GM12878 (cell line): Measurements from ENCODE around the gene TESK2. TPM values are rescaled to one million over a fixed set of nuclear protein-coding genes. Genes with fewer than 3 reads are reported as not detected.
A peak's percentile ranks its signal among the peaks of the same experiment; 100 is the strongest.

Experiments used
- ATAC-seq: fragments of 200-7000 bp; cut with Tn5 transposase; 3 replicates; pipeline ENCODE4 v1.9.1; 2020; ENCODE audit warnings: mild to moderate bottlenecking, moderate library complexity
- BruUV-seq: library from RNA; stranded (reverse); fragments of 400-500 nt; replicated peaks from 2 replicates; lab custom pipeline; 2021; lab: Mats Ljungman, UMichigan
- CTCF ChIA-PET: fragments of 300-600 bp; sonication (Branson Sonifier 250); formaldehyde crosslinking; extraction: SDS; loops from one replicate; lab custom pipeline; 2021; ENCODE audit warnings: inconsistent platforms; lab: Yijun Ruan, JAX
- POLR2A ChIA-PET: fragments of 350-600 bp; formaldehyde crosslinking; extraction: SDS; loops from one replicate; lab custom pipeline; 2021; ENCODE audit warnings: inconsistent platforms; lab: Charles Lee
- RAD21 ChIA-PET: fragments of 300-600 bp; sonication (Branson Sonifier 250); formaldehyde crosslinking; loops from one replicate; lab custom pipeline; 2023; ENCODE audit warnings: antibody characterized with exemption; ENCODE audit not compliant: unreplicated experiment; lab: Charles Lee
- SMC1A ChIA-PET: fragments of 300-600 bp; sonication (Branson Sonifier 250); formaldehyde crosslinking; loops from one replicate; lab custom pipeline; 2023; ENCODE audit not compliant: unreplicated experiment, uncharacterized antibody; lab: Charles Lee
- DNase-seq: peaks from one replicate; pipeline ENCODE4 v3.0.0-alpha.2; 2011; ENCODE audit warnings: low read depth, low spot score
- FAIRE-seq: peaks from 3 replicates; lab custom pipeline; 2011; peaks lifted over from hg19 to GRCh38; lab: Jason Lieb, UNC
- H2AFZ ChIP-seq: 2 replicates; pipeline ENCODE4 v1.6.0; 2011; ENCODE audit warnings: low read depth, low read length, control low read depth; ENCODE audit not compliant: control insufficient read depth
- H3K27ac ChIP-seq: 2 replicates; pipeline ENCODE4 v1.5.1; 2011; ENCODE audit warnings: control low read depth; ENCODE audit not compliant: control insufficient read depth, insufficient read depth
- H3K27me3 ChIP-seq, 2 experiments: replicated peaks in 1 of 2; 2 replicates each; pipeline versions ENCODE4 v1.6.0 to v1.6.1; 2011; ENCODE audit warnings: low read length in 1 of 2; ENCODE audit not compliant: control insufficient read depth in 2 of 2, insufficient read depth in 2 of 2
- H3K36me3 ChIP-seq, 2 experiments: 2 replicates each; pipeline ENCODE4 v1.5.1; 2011; ENCODE audit warnings: low read length in 1 of 2; ENCODE audit not compliant: control insufficient read depth in 2 of 2, insufficient read depth in 2 of 2
- H3K4me1 ChIP-seq: 2 replicates; pipeline ENCODE4 v1.6.1; 2011; ENCODE audit warnings: mild to moderate bottlenecking, low read length, moderate library complexity, mixed read lengths; ENCODE audit not compliant: control insufficient read depth, insufficient read depth
- H3K4me2 ChIP-seq: 2 replicates; pipeline ENCODE4 v1.6.0; 2011; ENCODE audit warnings: control low read depth; ENCODE audit not compliant: control insufficient read depth, insufficient read depth
- H3K4me3 ChIP-seq: fragments of 200-600 bp; sonication (generic); 2 replicates; pipeline ENCODE4 v1.5.1; 2016
- H3K79me2 ChIP-seq: 2 replicates; pipeline ENCODE4 v1.6.0; 2011; ENCODE audit warnings: low read length; ENCODE audit not compliant: control insufficient read depth, insufficient read depth
- H3K9ac ChIP-seq: 2 replicates; pipeline ENCODE4 v1.8.0; 2011; ENCODE audit warnings: low read length, control low read depth, mixed read lengths; ENCODE audit not compliant: control insufficient read depth, insufficient read depth
- H3K9me3 ChIP-seq: replicated peaks from 3 replicates; pipeline ENCODE4 v1.5.1; 2011; ENCODE audit warnings: mild to moderate bottlenecking, low read length; ENCODE audit not compliant: control insufficient read depth, insufficient read depth
- H4K20me1 ChIP-seq: 2 replicates; pipeline ENCODE4 v1.6.0; 2011; ENCODE audit not compliant: control insufficient read depth, insufficient read depth
- CEBPZ ChIP-seq: fragments of 150-350 bp; IDR thresholded peaks from 2 replicates; pipeline ENCODE4 v1.6.1; 2016; ENCODE audit warnings: low read depth, low read length
- ETV6 ChIP-seq, 2 experiments: fragments of 450-650 bp in 1 of 2; IDR thresholded peaks in 1 of 2; conservative IDR thresholded peaks in 1 of 2; 2 replicates each; pipeline ENCODE4 v1.6.1; 2014; ENCODE audit warnings: antibody characterized with exemption in 1 of 2, borderline replicate concordance in 1 of 2, low read depth in 1 of 2, mild to moderate bottlenecking in 1 of 2, moderate library complexity in 1 of 2
- GABPA ChIP-seq: IDR thresholded peaks from 2 replicates; pipeline ENCODE4 v1.6.1; 2014; ENCODE audit warnings: antibody characterized with exemption, low read depth, mild to moderate bottlenecking, inconsistent platforms
- HDAC6 ChIP-seq: fragments of 200-600 bp; sonication (generic); IDR thresholded peaks from one replicate; pipeline ENCODE4 v1.8.0; 2017; ENCODE audit warnings: antibody characterized with exemption; ENCODE audit not compliant: unreplicated experiment
- IRF3 ChIP-seq: fragments of 450-650 bp; IDR thresholded peaks from 2 replicates; pipeline ENCODE4 v1.6.1; 2014; ENCODE audit warnings: mild to moderate bottlenecking
- IRF4 ChIP-seq: IDR thresholded peaks from 2 replicates; pipeline ENCODE4 v1.6.1; 2011; ENCODE audit warnings: low read depth, low read length
- RUNX3 ChIP-seq: IDR thresholded peaks from 2 replicates; pipeline ENCODE4 v1.6.1; 2012; ENCODE audit warnings: low read length, inconsistent platforms
- SMAD1 ChIP-seq: fragments of 450-650 bp; IDR thresholded peaks from 2 replicates; pipeline ENCODE4 v1.6.1; 2018; ENCODE audit warnings: mild to moderate bottlenecking, low read depth; ENCODE audit not compliant: partially characterized antibody
- SRF ChIP-seq, 2 experiments: IDR thresholded peaks; 2 replicates each; pipeline ENCODE4 v1.6.1; 2011; ENCODE audit warnings: low read depth in 2 of 2, low read length in 2 of 2, mild to moderate bottlenecking in 1 of 2, moderate library complexity in 1 of 2
- WGBS: methylation state at CpG from one replicate; pipeline ENCODE4 v1.1.6; 2016; ENCODE audit warnings: low lambda C conversion rate; ENCODE audit not compliant: insufficient replicate concordance, insufficient coverage; ENCODE audit errors: missing lambda C conversion rate; 5-methylcytosine and 5-hydroxymethylcytosine counted together
- in situ Hi-C: fragments of 300-500 bp; cut with MboI; formaldehyde crosslinking; loops from 9 replicates; pipeline ENCODE4 v1.14.3; 2018; ENCODE audit warnings: mixed read lengths
- intact Hi-C: fragments of 100-400 bp; cut with micrococcal nuclease; formaldehyde crosslinking; loops from one replicate; pipeline ENCODE4 v1.14.2; 2022; ENCODE audit not compliant: unreplicated experiment
- polyA plus RNA-seq, 11 experiments: library from polyadenylated mRNA; depleted of rRNA in 4 of 11; unstranded in 6 of 11; stranded (reverse) in 5 of 11; fragments of >200 nt; fragmentation: Nextera tagmentation in 4 of 11; fragmentation: Illumina TruSeq in 1 of 11; extraction: Ambion mirVana in 4 of 11; extraction: Trizol in 1 of 11; gene quantifications; 1 replicate in 1 of 11; 2 replicates in 10 of 11; pipeline versions ENCODE4 v1.2.1 to v1.2.3, GENCODE V29; 2011 to 2016; ENCODE audit warnings: inconsistent platforms in 2 of 11, missing spikeins in 2 of 11, low read depth in 1 of 11
- total RNA-seq, 4 experiments: library from RNA; depleted of rRNA in 3 of 4; stranded (reverse); fragments of >200 nt in 3 of 4; fragmentation: Illumina TruSeq in 1 of 4; extraction: Trizol in 1 of 4; gene quantifications; 2 replicates each; pipeline versions ENCODE4 v1.2.1 to v1.2.3, GENCODE V29; 2013 to 2021

The TESK2 gene
- total and polyA plus RNA-seq, 10 of the 15 experiments (the other 5 are each of a cell fraction or from before 2014, with no cell fraction given): 2.2 to 10.0 (median 5.7) TPM

DNA sequence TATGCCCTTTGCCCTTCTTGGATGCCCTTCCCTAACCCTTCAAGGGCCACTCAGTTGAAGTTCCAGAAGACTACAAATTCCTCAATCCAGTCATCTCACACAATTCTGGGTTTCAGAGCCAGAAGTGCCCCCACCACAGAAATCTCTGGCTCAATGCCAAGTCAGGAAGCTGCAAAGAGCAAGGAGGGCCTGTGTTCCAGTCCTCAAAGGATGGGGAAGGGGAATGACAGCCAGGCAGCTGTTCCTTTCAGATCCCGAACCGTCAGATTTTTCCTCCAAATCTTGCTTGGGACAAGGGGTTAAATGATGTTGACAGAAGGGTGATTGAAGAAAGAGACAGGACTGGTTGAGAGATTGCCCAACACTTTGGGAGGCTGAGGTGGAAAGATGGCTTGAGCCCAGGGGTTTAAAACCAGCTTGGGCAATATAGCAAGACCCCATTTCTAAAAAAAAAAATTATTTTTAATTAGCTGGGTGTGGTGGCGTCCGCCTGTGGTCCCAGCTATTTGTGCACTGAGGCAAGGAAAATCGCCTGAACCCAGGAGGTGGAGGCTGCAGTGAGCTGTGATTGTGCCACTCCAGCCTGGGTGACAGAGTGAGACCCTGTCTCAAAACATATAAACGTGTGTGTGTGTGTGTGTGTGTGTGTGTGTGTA, 165.0 kb downstream of the TESK2 start:
- in situ Hi-C loops (no loop called here), intact Hi-C loops (loop anchor here (1.0 kb wide), 1 partner anchor 22 kb away; no protein-coding TSS in a partner anchor)
- Histone ChIP-seq H3K79me2 (peaks cover 22% of the 10 kb centered on the region), H3K36me3 (peaks cover 0 to 2% of the 10 kb centered on the region in 2 experiments; a peak in 2 of 4 replicates), H2AFZ (peak overlapping the region; percentile 76), H3K27me3 (no peaks in the 10 kb centered on the region), H3K9ac (peak overlapping the region; percentile 81), H3K4me3 (peak overlapping the region; percentile 82), H4K20me1 (no peaks in the 10 kb centered on the region), H3K9me3 (no peaks in the 10 kb centered on the region), H3K4me1 (peaks cover 22% of the 10 kb centered on the region; the same call in 1 of the 2 replicates)
- no TSS peak for BruUV-seq
- SMC1A ChIA-PET: interaction anchor here (0.9 to 9.2 kb wide), 6 partner anchors 11 to 167 kb away, joined by 3 to 57 read pairs (median 8); partner anchors contain the start of genes MUTYH and TOE1
- CTCF ChIA-PET: interaction anchor here (0.6 to 5.8 kb wide), 7 partner anchors 11 to 253 kb away, joined by 3 to 42 read pairs (median 5); partner anchors contain the start of genes MUTYH, TESK2 and TOE1
- FAIRE-seq (no peak), DNase-seq (no peak)
- POLR2A ChIA-PET: interaction anchor here (1.5 to 5.8 kb wide), 2 partner anchors 13 to 20 kb away, joined by 4 to 45 read pairs; partner anchors contain the start of genes MUTYH and TOE1
- peak; percentile 55 for TF ChIP-seq SMAD1
- no peak for TF ChIP-seq IRF4
- TF ChIP-seq, all 136 proteins: peak for 1
- 45% methylated on average over 6 of the region's 6 CpGs for WGBS
- Histone ChIP-seq H3K4me2 (peak overlapping the region; percentile 94), H3K27ac (peak overlapping the region; percentile 80)
- no peak for ATAC-seq
- RAD21 ChIA-PET: interaction anchor here (1.1 to 2.6 kb wide), 4 partner anchors 14 to 165 kb away, joined by 6 to 17 read pairs (median 9); partner anchors contain the start of genes MUTYH, TESK2 and TOE1

GRCh38 chr1:45322486-45323040, 168.4 kb downstream of the TESK2 start:
- ChIA-PET CTCF (no interaction called here), POLR2A (no interaction called here)
- in situ Hi-C loops: no loop called here
- TF ChIP-seq HDAC6: no peak
- no peak for TF ChIP-seq RUNX3
- no peak for TF ChIP-seq SRF (IDR thresholded peaks at IDR 0.05; ENCODE audit: low read depth in 2 of 2, low read length in 2 of 2)
- peak in 1 of 2 experiments; percentile 30; a peak in 1 of 4 replicates for TF ChIP-seq ETV6 (conservative IDR thresholded peaks at IDR 0.05 in 1 of 2, IDR thresholded peaks at IDR 0.05 in 1 of 2; ENCODE audit: borderline replicate concordance in 1 of 2, low read depth in 1 of 2)
- TF ChIP-seq CEBPZ: no peak
- no peak for TF ChIP-seq IRF3
- no peak for TF ChIP-seq GABPA

More at GRCh38 chr1:45322486-45323040, 168.4 kb downstream of the TESK2 start:
- Histone ChIP-seq H3K4me1 (peaks cover 13% of the 10 kb centered on the region; the same call in 1 of the 2 replicates), H3K27ac (no peak overlapping the region; the same call in 1 of the 2 replicates), H2AFZ (peak overlapping the region; percentile 37; the same call in 1 of the 2 replicates), H3K4me3 (no peak overlapping the region), H3K36me3 (no peaks in the 10 kb centered on the region), H3K4me2 (0 out of 2 replicates have a peak overlapping the region, but pooled peaks have one; percentile 13), H3K27me3 (no peaks in the 10 kb centered on the region), H3K79me2 (peaks cover 9% of the 10 kb centered on the region), H4K20me1 (no peaks in the 10 kb centered on the region), H3K9me3 (no peaks in the 10 kb centered on the region), H3K9ac (no peak overlapping the region)
- ChIA-PET SMC1A (interaction anchor here (1.0 to 9.2 kb wide), 2 partner anchors 16 to 19 kb away, joined by 3 to 57 read pairs; no protein-coding TSS in a partner anchor), RAD21 (no interaction called here)
- ATAC-seq (peak; percentile 17), DNase-seq (no peak), FAIRE-seq (no peak)
- BruUV-seq: no TSS peak
- 24% methylated on average over 10 of the region's 10 CpGs for WGBS
- intact Hi-C loops: no loop called here
